ENCODE results near the gene ATM.

GRCh38 chr11:108253176-108253575, 30.3 kb downstream of the ATM start:
- no peak for TF ChIP-seq CTCF (IDR thresholded peaks at IDR 0.05; ENCODE audit: poor library complexity)
- TF ChIP-seq EZH2 (IDR thresholded peaks at IDR 0.05; ENCODE audit: borderline replicate concordance) = no peak

Measured in hepatocyte (in vitro differentiated cells).